IPS DF 4.7 (cell line): ENCODE data around the gene PREX1.

ENCODE experiments used
- DNase-seq: peaks from one replicate; pipeline ENCODE4 v3.0.0-alpha.2; 2013; ENCODE audit warnings: low spot score; ENCODE audit errors: extremely low read depth

The PREX1 gene

GRCh38 chr20:48626938-48627736 lies 200.7 kb downstream of the PREX1 start:
- DNase-seq = no peak

DNA sequence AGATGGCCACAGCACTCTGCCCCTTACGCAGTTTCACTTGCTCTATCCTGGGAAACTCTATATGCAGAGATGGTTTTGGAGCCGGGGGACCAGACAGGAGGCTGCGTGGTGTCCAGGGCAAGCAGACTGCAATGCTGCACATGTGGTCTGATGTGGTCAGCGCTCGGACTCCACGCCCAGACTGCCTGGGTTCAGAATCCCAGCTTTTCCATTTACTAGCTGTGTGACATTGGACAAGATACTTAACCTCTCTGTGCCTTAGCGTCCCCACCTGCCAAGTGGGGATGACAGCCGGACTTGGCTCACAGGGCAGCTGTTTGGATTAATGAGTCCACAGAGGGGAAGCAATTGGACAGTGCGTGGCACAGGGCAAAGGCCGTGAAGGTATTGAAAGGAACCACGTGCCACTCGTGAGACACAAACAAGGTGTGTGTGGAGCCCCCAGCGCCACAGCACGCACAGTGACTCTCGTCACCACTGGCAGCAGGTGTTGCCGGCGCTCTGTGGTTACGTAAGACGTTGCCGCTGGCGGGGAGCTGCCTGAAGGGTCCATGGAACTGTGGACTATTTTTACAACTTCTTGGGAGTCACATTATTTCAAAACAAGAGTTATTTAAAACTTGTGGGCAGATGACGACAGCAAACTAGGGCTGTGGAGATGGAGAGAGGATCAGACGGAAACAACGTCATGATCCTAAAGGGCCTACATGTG lies 201.4 kb downstream of the PREX1 start:
- no peak for DNase-seq

GRCh38 chr20:48625136-48625900 lies 202.5 kb downstream of the PREX1 start:
- DNase-seq = no peak

DNA sequence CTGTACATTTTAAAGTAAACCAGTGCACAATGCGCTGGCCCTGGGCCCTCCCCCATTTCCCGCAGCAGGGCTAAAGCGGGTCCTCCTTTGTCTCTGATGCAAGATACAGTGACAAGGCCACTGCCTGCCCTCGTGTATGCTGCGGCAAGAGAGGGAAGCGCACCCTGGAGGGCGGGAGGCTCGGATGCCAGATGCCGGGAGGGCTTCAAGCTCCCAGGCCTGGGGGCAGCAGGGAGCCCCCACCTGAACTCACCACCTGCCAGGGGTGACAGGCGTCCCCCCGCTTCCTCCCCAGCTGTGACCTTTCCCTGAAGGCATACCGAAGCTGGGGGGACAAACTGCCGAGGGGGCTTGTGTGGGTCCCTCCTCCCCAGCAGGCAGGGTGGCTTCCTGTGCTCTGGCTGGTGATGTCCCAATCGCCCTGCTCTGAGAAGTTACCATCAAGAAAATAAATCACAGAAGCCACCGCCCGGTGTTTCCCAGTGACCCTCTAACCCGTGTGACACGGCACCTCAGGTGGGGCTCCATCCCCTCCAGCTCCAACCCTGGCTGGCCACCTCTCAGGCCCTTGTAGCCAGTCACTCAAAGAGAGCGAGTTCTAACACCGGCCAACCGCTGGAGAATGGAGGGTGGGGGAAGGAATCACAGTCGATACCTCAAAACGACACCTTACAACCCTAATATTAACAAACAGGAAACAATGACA lies 203.3 kb downstream of the PREX1 start:
- DNase-seq = no peak

- DNase-seq = no peak
Measured at GRCh38 chr20:48623906-48624265, 203.9 kb downstream of the PREX1 start.

DNA sequence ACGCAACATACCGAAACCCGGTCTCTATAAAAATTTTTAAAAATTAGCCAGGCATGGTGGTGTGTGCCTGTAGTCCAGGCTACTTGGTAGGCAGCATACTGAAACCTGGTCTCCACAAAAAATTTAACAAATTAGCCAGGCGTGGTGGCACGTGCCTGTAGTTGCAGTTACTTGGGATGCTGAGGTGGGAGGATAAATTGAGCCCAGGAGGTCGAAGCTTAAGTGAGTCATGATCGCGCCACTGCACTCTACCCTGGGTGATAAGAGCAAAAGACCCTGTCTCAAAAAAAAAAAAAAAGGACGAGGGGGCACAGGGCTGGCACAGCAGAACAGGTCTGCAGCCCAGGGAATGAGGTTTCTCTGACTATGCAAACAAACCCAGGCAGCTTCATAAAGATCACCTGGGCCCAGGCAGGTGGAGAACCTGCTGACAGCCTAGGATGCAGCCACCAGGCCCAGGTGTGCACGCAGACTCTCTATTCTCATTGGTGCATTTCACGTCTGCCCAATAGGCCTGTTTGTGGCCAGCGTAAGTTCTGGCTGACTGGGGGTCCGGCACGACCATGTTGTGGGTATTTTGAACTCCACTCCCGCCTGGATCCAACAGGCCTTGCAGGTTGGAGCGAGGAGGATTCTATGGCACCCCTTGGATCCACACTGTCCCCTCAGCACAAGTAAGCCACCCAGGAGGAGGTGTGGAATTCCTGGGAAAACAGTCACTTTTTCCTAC lies 204.5 kb downstream of the PREX1 start:
- no peak for DNase-seq

- DNase-seq = no peak
Measured at GRCh38 chr20:48622421-48622820, 205.4 kb downstream of the PREX1 start.

DNA sequence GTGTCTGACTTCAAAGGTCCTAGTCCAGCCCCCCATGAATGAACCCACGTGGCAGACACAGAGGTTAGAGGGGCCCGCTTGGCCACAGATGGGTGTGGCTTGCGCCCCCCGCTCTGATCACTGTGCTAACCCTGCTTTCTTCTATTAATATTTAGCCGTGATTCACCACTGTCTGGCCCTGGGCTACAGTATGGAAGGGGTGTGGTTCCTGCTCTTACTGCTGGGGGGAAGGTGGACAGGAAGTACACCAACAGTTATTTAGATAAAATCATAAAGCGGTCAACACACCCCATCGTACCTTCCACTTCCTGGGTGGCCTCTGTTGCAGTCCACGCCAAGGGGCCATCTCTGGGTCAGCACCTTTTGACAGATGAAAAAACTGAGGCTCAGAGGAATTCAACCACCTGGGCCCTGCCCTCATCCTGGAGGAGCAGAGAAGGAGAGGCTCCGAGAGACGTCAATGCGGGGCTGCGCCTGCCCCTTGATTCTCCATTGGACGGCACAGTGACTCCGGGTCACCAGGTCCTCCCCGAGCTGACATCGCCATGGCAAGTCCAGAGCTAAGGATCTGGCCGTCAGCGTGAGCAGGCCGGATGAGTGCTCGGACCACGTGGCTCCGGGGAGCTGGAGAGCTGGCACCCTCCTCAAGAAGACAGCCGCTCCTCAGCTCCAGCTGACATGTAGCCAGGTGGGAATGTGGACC lies 206.3 kb downstream of the PREX1 start:
- no peak for DNase-seq

DNA sequence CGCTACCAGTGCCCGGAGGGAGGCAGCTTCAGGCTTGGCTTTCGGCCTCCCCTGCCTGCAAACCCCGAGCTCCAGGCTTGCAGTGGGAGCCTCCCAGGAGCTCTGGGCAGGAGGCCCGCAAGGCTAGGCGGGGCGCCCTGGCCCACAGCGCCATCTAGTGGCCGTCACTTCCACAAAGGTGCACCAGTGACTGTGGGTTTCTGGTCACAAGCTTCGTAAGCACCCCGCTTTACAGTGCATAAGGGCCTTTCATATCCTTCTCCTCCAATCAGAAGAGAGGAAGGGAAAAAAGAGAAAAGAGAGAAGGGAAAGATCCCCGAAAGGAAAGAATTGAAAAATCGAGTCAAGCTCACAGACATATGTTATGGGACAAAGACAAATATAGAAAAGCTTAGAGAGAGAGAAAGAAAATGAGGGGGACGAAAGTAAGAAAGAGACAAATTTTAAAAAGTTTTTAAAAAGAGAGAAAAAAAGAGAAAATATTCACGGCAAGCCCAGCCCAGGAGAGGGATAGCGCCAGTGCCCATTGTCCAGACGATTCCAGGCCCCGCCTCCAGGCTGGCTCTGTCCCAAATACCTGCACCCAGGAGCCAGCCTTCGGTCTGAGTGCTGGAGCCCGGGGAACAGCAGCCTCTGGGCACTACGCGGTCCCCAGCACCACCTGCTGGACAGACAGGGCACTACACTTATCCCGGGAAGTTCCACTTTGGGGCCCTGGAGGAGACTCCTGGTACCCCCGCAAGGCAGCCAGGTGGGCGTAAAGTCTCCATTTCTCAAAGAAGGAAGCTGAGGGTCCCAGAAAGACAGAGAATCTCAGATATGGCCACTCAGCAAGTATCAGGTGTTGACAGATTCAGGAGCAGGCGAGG lies 207.1 kb downstream of the PREX1 start:
- peak; percentile 75 for DNase-seq

- no peak for DNase-seq
Measured at GRCh38 chr20:48620154-48620506, 207.7 kb downstream of the PREX1 start.

DNA sequence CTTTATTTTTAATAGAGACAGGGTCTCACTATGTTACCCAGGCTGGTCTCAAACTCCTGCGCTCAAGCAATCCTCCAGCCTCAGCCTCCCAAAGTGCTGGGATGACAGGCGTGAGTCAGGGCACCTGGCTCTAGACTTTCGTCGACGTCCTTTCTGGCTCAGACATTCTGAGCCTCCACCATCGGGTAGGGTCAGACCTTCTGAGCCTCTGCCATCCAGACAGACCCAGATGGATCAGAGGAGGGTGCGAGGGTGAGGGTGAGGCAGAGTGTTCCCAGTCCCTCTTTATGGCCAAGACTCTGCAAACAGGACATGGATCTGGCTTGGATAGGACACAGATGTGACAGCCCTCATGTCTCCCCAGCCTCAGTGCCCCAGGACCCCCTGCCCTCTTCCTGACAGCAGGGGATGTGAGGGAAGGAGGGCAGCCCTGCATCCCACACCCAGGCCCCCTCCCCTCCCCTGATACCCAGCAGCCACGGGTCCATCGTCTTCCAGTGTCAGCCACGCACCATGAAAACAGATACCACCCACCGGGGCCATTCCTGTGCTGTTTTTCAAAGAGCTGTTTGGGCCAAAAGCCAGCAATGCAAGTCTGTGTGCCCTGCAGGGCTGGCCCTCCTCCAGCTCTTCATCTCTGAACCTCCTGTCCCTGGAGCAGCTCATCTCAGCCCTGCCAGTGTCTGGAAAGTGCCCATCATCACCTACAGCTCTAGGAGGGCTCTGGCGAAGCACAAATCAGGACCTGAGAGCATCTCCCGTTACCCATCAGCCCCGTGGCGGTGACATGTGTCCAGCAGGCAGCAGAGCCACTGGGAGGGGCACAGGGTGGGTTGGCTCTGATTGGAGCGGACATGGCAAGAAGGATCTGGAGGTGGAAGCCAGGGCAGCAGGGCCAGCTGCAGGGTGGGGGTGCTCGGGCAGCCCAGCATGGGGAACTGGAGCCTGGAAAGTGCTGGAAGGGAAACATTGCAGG lies 208.4 kb downstream of the PREX1 start:
- DNase-seq = no peak

DNA sequence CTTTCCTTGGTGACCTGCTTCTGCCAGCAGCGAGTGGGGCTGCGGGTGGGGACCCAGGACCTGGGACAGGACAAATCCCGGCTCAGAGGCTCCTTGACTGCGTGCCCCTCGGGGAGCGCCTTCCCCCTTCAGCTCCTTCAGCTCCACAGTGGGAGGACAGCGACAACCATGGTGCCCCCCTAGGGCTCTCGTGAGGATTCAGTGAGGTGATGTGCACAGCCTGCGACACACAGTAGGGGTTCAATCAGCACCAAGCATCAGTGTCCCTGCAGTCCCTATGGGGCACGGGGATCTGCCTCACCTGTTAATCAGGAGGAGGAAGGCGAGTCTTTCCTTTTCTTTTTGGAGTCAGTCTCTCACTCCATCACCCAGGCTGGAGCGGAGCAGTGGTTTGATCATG lies 209.2 kb downstream of the PREX1 start:
- DNase-seq = no peak

- DNase-seq = no peak
Measured at GRCh38 chr20:48618052-48618451, 209.7 kb downstream of the PREX1 start.

DNA sequence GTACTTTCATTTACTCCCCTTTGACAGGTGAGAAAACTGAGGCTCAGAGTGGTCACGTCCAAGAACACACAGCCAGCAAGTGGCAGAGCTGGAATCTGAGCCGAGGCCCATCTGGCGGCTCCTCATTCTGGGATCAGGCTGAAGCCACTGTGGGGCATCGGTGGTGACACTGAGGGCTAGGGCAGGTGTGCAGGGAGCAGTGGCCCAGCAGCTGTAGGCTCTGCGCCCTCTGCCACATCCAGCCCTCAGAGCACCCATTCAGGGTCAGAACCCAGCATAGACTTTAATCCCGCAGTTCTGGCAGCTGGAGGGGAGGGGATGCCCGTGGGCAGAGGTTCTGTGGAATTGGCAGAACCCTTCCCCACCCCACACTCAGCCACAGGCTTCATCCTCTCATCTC lies 210.3 kb downstream of the PREX1 start:
- DNase-seq = no peak

- no peak for DNase-seq
Measured at GRCh38 chr20:48616481-48616880, 211.3 kb downstream of the PREX1 start.

- no peak for DNase-seq
Measured at GRCh38 chr20:48615871-48616270, 211.9 kb downstream of the PREX1 start.

GRCh38 chr20:48614593-48615274 lies 213.1 kb downstream of the PREX1 start:
- DNase-seq = no peak

DNA sequence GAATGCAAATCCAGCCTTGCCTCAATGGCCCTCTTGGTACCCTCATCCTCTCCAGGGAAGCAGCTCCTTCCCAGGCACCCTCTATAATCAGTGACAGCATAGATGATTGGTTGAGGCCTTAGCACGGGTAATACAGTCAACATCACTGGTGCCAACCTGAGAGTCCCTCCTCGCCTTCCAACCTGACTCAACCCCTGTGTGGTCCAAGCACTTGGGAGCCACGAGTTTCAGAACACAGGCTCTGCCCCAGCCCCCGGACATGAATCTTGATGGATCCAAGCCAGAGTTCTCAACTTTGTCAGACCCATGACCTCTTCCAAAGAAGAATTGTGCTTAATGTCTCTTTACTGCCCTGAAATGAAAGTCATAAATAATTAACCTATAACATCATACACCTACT lies 213.9 kb downstream of the PREX1 start:
- DNase-seq = no peak
